Fibroblast of mammary gland (primary cell): Measurements from ENCODE around the gene SPIRE2.

Experiments used
- DNase-seq: peaks from one replicate; pipeline ENCODE4 v3.0.0-alpha.2; 2010; ENCODE audit warnings: low read depth
- H3K4me3 ChIP-seq: 2 replicates; pipeline ENCODE4 v1.5.1; 2011; ENCODE audit warnings: low read depth, mild to moderate bottlenecking, low read length, moderate library complexity; ENCODE audit not compliant: control insufficient read depth
- CTCF ChIP-seq: conservative IDR thresholded peaks from 2 replicates; pipeline ENCODE4 v1.5.1; 2011; ENCODE audit warnings: low read depth, low read length, inconsistent platforms; ENCODE audit not compliant: control insufficient read depth, insufficient read depth

The SPIRE2 gene

GRCh38 chr16:89864527-89864820 lies 36.2 kb downstream of the SPIRE2 start:
- TF ChIP-seq CTCF = no peak
- no peak for DNase-seq
- H3K4me3 ChIP-seq = no peak overlapping the region

- DNase-seq = no peak
Measured at GRCh38 chr16:89867918-89868317, 39.6 kb downstream of the SPIRE2 start.

GRCh38 chr16:89869911-89870310 lies 41.6 kb downstream of the SPIRE2 start:
- no peak for DNase-seq
- no peak for TF ChIP-seq CTCF
- H3K4me3 ChIP-seq = no peak overlapping the region

More at GRCh38 chr16:89867918-89868317, 39.6 kb downstream of the SPIRE2 start:
- no peak overlapping the region for H3K4me3 ChIP-seq
- no peak for TF ChIP-seq CTCF

GRCh38 chr16:89870440-89870839 lies 42.2 kb downstream of the SPIRE2 start:
- TF ChIP-seq CTCF = no peak
- no peak overlapping the region for H3K4me3 ChIP-seq
- no peak for DNase-seq

- no peak for DNase-seq
- no peak for TF ChIP-seq CTCF
- H3K4me3 ChIP-seq = no peak overlapping the region
Measured at GRCh38 chr16:89871895-89872294, 43.6 kb downstream of the SPIRE2 start.

DNA sequence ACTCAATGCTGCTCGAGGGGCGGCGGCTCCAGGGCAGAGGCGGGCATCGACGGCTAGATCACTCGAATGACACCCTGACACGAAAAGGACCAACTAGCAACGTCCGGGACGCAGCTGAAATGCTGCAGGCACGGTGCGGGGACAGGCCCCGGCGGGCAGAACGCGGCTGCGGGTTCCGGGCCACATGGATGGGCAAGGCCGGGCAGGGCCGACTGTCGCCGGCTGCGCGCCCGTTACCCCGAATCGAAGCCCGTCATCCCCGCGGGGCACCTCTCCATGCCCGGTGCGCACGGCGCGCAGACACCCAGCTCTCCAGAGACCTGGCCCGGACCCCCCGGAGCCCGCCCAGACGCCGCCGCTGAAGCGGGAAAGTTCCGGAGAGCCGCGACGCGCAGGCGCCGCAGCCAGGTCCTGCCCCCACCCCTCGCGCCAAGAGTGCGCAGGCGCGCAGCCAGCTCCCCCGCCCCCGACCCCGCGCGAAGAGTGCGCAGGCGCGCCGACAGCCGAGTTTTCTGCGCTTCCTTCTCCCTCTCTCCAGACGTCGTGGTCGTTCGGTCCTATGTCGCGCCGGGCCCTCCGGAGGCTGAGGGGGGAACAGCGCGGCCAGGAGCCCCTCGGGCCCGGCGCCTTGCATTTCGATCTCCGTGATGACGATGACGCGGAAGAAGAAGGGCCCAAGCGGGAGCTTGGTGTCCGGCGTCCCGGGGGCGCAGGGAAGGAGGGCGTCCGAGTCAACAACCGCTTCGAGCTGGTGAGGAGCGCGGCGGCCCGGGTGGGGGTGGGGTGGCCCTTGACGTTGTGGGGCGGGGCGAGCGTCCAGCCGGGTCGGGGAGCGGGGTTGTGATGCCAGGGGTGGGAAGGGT lies 45.1 kb downstream of the SPIRE2 start, which contains the start of gene TCF25:
Gene TCF25, plus strand, starts transcription at position 484 of the 863 bp plus-strand sequence. Its CDS starts 76 bp downstream, at position 560.
- no peak for TF ChIP-seq CTCF
- peak; percentile 77 for DNase-seq
- peak within 1 kb of the TSS; percentile 81 for H3K4me3 ChIP-seq
